NCI-H510A (cell line): ENCODE measurements around the gene DNAH10.

Source experiments
- DNase-seq: peaks from one replicate; lab custom pipeline; 2025; lab: John Stamatoyannopoulos, UW

Gene DNAH10

DNA sequence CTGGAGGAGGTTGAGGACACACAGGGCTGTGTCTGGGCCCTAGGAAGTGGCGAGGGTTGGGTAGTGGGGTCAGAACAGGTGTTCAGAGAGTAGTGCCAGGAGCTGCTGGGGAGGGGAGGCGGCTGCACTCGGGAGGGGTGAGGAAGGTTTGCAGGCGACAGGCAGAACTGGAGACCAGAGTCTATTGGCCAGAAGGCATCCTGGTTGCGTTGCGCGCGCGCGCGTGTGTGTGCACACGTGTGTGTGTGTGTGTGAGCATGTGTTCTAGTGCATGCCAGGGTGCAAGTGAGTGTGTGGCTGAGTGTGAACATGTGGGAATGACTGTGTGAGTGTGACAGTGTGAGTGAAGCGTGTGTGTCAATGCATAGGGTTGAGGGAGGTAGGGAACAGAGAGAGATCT is 124.2 kb downstream of the DNAH10 start:
- DNase-seq = no peak

DNA sequence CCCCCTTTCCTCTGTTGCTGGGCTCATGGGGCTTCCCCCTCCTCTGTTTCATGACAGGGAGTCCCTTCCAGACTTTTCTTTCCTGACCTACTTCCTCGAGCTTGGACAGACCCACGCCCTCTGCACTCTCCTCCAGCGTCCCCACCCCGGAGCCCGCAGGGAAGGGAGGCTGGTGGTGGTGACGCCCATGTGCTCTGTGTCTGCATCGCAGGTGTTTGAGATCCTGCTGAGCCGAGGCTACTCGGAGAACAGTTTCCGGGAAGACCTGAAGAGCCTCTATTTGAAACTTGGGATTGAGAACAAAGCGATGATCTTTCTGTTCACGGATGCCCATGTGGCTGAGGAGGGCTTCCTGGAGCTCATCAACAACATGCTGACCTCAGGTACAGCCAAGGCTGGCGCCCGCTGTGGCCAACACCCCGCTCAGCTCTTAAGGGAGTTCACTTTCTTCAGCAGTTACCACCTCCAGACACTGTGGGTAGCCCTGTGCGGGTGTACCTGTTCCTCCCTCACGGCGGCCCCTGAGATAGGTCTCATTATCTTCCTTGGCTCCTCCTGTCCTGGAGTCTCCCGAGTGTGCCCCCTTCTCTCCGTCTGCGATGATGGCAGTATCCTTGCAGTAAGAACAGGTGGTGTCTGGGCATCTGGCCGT is 125.0 kb downstream of the DNAH10 start:
- no peak for DNase-seq

DNA sequence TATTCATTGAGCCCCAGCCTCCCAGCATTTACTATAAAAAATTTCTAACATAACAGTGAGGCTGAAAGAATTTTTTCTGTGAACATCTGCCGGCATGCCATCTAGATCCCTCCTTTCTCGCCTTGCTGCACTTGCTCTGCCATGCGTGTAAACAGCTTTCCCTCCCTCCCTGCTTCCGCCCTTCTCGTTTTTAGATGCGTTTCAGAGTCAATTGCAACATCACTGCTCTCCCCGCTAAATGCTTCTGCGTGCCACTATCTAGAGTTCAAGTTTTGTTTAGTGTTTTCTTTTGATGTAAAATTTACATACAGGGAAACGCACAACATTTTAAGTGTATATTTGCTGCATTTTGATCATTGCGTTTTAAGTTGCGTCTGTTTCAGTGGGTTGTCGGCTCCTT is 126.9 kb downstream of the DNAH10 start:
- no peak for DNase-seq

DNA sequence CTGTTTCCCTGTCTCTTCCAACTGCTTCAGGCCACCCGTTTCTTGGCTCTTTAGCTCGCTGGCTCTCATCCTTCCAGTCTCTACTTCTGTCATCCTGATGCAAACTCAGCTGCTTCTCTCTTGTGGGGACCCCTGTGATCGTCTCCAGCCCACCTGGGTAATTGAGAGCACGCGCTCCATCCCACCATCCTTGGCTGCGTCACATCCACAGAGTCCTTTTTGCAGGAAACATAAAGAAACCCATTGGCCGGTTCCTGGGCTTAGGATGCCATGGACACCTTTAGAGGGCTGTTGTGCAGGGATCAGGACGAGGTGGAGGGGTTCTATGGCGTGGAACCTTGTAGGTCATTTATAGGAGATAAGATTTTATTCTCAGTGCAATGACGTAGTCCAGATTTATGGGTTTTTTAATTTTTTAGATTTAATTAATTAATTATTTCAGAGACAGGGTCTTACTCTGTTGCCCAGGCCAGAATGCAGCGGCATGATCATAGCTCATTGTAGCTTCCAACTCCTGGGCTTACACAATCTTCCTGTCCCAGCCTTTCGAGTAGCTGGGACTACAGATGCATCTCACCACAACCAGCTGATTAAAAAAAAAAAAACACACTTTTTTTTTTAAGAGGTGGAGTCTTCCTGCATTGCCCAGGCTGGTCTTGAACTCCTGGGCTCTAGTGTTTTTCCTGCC is 127.9 kb downstream of the DNAH10 start:
- DNase-seq = no peak

DNA sequence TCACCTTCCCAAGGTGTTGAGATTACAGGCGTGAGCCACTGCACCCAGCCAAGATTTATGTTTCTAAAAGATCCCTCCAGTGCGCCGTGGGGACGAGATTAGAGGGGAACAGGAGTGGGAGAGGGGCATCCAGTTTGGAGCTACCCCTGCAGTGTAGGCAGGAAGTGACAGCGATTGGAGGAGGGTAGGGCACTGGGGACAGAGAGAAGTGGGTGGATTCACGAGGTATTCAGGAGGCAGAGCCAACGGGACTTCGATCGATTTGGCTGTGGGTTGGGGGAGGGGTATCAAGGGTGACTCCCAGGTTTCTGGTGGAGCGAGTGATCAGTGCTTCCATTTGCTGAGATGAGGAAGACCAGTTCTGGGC is 128.4 kb downstream of the DNAH10 start:
- no peak for DNase-seq

DNA sequence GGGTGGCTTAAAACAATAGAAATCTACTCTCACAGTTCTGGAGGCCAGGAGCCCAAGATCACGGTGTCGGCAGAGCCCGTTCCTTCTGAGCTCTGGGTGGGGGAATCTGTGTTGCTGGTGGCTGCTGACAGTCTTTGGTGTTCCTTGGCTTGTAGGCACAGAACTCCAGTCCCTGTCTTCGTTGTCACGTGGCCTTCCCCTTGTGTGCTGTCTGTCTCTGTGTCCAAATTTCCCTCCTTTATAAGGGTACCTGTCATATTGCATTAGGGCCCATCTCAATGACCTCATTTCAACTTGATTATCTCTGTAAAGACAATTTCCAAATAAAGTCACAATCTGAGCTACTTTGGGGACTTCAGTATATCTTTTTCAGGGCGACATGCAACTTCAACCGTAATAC is 128.9 kb downstream of the DNAH10 start:
- DNase-seq = no peak

DNA sequence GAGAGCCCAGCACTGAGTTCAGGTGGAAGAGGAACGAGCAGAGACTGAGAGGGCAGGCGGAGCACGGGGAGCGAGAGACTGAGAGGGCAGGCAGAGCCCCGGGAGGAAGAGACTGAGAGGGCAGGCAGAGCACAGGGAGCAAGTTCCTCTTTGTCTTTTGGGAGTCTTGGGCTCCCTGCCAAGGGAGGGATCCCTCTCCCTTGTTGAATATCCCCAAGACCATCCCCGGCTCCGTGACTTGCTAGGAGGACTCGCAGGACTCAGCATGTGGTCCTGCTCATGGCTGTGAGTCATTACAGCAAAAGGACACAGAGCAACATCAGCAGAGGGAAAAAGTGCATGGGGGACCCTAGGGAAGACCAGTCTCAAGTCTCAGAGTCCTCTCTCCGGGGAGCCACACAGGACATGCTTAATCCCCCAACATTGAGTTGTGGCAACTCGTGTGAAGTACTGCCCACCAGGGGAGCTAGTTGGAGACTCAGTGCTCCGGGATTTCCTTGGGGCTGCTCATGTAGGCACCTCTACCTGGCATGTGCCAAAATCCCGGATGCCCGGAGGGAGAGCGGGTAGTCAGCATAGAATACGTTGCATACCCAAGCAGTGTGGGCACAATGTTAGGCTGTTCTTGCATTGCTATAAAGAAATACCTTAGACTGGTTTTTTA is 129.5 kb downstream of the DNAH10 start:
- no peak for DNase-seq

DNA sequence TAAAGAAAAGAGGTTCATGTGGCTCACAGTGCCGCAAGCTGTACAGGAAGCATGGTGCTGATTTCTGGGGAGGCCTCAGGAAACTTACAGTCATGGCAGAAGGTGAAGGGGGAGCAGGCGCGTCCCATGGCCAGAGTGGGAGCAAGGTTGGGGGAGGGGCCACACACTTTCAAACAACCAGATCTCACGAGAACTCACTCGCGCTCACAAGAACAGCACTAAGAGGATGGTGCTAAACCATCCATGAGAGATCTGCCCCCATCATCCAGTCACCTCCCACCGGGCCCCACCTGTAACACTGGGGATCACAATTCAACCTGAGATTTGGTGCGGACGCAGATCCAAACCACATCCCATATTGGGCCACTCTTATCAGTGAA is 130.1 kb downstream of the DNAH10 start:
- DNase-seq = no peak

DNA sequence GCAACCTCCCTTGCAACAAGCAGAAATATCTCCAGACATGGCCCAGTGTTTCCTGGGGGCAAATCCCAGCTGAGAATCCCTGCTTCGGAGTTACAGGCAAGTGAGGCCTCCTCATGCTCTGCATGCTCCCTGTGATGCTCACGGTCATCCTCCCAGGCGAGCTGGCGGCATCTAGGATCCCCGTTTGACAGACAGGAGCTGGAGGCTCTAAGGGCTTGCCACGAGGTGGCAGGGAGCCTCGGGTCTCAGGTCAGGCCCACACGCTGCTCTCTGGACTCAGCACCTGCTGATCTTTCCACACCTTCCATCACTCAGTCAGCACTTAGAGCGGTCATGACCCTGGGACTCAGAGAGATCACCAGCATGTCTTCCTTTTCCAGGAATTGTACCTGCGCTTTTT is 130.8 kb downstream of the DNAH10 start:
- no peak for DNase-seq

DNA sequence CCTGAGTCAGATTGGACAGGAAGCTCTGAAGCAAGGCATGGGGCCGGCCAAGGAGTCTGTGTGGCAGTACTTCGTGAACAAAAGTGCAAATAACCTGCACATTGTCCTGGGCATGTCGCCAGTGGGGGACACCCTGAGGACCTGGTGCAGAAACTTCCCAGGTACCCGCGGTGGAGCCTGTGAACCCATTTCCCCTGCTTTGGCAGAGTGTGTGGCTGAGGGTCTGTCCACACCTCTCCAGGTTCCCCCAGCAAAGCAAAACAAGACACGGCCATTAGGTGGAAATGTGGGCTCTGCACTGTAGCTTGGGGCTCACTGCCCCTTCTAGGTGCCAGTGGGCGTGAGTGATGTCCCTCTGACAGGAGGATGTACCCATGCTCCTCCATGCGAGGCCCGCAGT is 131.2 kb downstream of the DNAH10 start:
- no peak for DNase-seq

DNA sequence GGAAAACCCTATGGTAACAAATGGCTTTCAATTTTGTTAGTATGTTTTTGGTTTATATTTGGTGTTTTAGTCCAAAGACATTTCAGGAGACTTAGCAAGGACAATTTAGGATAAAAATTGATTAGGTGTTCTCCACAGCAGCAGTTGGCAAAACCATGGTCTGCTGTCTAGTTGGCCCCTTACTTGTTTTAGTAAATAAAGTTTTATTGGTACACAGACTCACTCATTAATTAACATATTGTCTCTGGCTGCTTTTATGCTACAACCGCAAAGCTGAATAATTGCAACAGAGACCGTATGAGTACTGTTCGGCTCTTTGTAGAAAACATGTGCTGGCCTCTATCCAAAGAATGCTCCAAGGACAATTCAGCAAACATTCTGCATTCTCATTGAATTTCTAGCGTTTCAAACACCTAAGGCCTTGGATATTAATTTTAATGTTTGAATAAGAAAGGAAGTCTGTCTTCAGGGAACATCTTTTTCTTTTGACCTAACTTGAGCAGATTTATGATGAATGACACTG is 132.8 kb downstream of the DNAH10 start:
- DNase-seq = no peak

DNA sequence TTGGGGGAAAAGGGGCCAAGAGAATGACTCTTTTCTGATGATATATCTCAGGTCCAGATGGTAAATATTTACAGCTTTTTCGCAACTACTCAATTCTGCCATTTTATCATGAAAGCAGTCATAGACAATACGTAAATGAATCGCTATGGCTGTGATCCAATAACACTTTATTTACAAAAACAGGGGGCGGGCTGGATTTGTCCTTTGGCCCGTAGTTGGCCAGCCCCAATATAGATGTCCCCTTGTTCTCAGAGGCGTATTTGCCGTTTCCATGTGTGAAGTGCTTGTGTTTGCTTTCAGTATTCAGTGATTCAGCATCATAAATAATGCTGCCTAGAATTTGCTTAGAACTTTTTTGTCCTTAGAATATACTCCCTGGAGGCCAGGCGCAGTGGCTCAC is 133.3 kb downstream of the DNAH10 start:
- DNase-seq = no peak

DNA sequence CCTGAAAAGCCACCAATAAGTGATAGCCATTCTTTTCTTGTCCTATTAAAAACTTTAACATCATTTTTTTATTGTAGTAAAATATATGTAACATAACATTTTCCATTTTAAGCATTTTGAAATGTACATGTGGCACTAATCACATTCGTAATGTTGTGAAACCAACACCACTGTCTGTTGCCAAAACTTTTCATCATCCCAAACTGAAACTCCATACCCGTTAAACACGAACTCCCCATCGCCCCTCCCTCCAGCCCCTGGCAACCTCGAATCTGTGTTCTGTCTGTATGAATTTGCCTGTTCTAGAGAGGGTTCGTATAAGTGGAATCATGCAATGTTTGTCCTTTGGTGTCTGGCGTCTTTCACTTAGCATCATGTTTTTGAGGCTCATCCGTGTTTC is 134.7 kb downstream of the DNAH10 start:
- no peak for DNase-seq

DNA sequence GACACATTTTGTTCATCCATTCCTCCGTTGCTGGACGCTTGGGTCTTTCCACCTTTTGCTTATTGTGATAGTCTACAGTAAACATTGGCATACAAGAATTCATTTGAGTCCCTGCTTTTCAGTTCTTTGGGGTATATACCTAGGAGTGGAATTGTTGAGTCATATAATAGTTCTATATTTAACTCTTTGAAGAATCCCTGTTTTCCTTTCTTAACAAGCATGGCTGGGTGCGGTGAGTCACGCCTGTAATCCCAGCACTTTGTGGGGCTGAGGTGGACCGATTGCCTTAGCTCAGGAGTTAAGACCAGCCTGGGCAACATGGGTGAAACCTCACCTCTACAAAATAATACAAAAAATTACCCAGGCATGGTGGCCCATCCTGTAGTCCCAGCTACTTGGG is 135.1 kb downstream of the DNAH10 start:
- no peak for DNase-seq

DNA sequence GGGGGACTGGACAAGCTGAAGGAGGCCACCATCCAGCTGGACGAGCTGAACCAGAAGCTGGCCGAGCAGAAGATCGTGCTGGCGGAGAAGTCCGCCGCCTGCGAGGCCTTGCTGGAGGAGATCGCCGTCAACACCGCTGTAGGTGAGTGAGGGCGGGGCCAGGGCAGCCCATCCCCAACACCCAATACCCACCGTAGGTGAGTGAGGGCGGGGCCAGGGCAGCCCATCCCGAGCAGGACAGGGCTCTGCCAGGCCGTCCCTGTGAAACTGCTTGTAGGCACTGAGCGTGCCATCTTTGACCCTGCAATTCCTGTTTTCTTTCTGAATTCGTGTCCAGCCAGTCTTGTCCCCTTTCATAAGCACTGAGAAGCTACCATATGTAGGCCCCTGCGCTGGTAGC is 136.6 kb downstream of the DNAH10 start:
- DNase-seq = no peak

DNA sequence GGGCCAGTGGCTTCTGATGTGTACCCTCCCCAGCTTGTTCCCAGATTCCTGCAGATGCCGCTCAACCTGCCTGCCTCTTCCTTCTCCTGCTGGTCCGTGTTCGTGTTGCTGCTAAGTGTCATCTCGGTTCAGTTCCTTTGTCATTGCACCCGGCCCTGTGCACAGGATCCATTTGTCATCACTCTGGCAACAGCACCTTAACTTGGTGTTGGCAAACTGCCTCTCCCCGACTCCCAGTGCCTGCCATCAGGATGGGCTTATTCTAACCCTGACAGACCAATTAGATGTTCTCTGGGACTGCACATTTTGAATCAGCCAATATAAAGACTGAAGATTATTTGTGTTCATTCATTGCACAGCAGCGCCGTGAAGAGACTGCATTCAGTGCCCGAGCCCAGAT is 137.3 kb downstream of the DNAH10 start:
- no peak for DNase-seq

DNA sequence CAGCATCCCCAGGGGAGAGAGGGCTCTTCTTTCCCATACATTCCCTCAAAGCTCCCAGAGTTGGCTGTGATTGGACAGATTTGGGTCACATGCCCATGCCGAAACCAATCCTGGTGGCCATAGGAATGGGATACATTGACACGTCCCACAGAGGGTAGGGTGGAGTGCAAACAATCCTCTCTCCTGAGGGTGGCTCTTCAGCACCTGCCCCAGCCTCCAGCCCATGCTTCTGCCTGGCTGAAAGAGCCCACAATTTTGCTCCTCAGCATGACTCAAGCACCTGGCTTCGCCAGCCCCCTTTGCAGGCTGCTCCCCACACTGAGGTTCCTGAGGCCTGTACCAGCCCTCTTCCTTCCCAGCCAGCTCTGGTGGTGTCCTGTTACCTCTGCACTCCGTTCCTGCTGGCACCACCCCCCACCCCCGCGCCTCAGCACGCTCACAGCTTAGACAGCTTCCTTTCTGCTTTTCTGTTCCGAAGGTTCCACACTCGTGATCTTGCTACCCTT is 138.8 kb downstream of the DNAH10 start:
- DNase-seq = peak; percentile 41

DNA sequence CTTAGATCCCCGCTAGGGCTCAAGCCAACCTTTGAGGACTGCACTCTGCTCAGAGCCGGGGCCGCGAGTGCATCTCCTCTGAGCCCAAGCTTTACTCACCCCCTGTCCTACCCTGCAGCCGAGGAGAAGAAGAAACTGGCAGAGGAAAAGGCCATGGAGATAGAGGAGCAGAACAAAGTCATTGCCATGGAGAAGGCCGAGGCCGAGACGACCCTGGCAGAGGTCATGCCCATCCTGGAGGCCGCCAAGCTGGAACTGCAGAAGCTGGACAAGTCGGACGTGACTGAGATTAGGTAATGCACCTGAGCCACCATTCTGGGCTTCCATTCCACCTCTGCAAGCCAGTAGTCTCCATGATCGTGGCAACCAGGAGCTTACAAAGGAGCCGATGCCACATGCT is 140.7 kb downstream of the DNAH10 start:
- DNase-seq = no peak

DNA sequence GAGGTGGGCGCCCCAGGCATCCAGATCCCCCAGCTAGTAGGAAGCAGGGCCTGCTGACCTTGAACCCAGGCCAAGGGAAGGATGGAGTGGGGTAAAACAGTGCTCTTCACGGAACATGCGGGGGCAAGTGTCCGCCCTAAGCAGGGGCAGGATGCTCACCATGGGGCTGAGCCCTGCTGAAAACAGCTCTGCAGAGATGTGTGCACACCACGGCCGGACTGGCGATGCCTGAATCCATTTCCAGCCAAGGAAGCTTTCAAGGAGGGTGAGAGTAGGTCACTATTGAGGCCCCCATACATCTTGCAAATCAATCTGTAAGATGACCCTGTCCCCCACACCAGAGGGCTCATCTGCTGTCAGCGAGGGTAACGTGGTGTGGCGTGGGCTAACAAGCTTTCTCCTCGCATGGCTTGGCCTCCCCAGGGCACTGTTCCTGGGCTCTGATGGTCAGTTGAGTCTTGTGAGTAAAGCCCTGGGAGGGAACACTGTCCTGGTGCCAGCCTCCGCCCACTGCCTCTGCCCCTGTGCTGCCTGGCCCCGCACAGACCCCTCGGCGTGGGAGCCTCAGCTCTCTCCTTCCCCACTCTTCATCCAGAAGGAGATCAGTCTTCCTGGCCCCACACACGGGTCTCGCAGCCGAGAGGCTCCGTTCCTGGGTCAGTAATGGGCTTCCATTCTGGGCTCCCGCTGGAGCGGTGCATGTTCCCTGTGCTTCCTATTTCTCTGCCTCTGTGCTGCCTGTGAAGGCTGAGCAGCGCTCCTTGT is 141.4 kb downstream of the DNAH10 start:
- no peak for DNase-seq

DNA sequence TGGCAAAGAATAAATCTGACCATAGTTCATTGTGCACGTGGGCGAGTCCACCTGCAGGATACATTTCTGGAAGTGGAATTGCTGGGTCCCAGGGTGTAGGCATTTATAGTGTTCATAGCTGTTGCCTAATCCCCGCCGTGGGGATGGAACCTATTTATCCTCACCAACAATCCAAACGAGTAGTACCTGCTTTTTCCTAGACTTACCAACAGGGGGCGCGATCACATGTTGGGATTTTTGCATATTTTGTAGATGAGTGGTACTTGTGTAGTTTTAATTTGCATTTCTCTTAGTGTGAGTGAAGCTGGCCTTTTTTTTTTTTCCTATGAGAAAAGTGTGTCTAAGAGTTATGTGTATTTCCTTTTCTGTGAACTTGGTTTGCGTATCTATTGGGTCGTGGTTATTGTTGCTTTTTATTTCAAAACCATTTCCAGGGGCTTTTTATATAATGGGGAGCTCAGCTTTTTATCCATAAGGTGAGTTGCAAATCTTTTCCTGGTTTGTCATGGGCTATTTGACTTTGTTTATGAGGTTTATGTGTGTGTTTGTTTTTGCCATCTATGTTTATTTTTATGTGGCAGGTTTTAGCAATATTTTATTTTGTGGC is 143.3 kb downstream of the DNAH10 start:
- DNase-seq = peak; percentile 20

DNA sequence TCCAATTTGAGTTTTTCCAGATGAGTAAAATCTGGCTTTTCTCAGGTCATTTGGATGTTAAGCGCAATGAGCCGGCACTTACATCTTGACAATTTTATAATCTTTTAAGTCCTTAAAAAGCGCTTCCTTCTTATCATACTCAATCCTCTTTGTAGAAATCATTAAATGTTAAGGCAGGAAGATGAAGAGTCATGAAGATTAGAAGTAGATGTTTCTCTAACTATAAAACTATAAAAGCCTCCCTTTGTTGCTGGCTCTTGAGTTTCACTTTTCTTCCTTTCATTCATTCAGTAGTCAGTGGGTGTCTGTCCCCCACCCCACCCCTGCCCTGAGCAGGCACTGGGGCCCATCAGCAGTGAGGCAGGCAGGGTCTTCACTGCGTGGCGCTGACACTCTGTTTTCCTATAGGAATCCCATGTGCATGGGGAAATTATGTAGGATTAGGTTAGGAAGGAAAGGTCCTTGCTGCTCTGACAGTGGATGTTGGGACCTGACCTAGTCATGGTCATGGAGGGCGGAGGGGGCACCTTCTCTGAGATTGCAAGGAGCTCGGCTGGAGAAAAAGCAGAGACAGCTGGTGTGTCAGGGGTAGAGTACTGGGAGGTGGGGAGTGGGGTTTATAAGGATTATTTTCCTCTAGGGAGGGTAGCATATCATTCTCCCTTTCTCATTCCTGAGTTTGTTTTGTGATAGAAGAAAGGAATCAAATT is 144.8 kb downstream of the DNAH10 start:
- no peak for DNase-seq
